Activated naive CD8-positive, alpha-beta T cell (primary cell): Measurements from ENCODE around the gene OR52E1.
"Not testable (repeated sequence)": the region's sequence is repeated elsewhere in the genome, so short reads cannot be mapped to it uniquely, and the experiment has no call there.

Experiments used
- H3K27ac Mint-ChIP-seq: one replicate; pipeline ENCODE4 v1.8.0; 2021; ENCODE audit warnings: mixed read lengths
- H3K27me3 Mint-ChIP-seq: one replicate; pipeline ENCODE4 v1.8.0; 2021; ENCODE audit warnings: mixed read lengths
- H3K36me3 Mint-ChIP-seq: one replicate; pipeline ENCODE4 v1.8.0; 2021; ENCODE audit warnings: mixed read lengths
- H3K4me1 Mint-ChIP-seq: one replicate; pipeline ENCODE4 v1.8.0; 2021; ENCODE audit warnings: low read depth, mixed read lengths
- H3K4me3 Mint-ChIP-seq: one replicate; pipeline ENCODE4 v1.8.0; 2021; ENCODE audit warnings: mild to moderate bottlenecking, mixed read lengths
- H3K9me3 Mint-ChIP-seq: one replicate; pipeline ENCODE4 v1.8.0; 2021; ENCODE audit warnings: low read depth, mixed read lengths

Gene OR52E1

GRCh38 chr11:5069272-5069671, at the start of gene OR52E1:
Gene OR52E1 (plus strand): TSS chr11:5069572.
- Mint-ChIP-seq H3K27me3 (peaks cover 5% of the 10 kb centered on the region), H3K4me3 (no peak within 1 kb of the TSS), H3K36me3 (no peaks in the 10 kb centered on the region)

GRCh38 chr11:5021996-5022395, 47.4 kb upstream of the OR52E1 start:
- no peak overlapping the region for H3K27ac Mint-ChIP-seq
- H3K4me3 Mint-ChIP-seq, result no peak overlapping the region
- no peaks in the 10 kb centered on the region for H3K4me1 Mint-ChIP-seq
- H3K9me3 Mint-ChIP-seq, result peaks cover 14% of the 10 kb centered on the region
- no peaks in the 10 kb centered on the region for H3K36me3 Mint-ChIP-seq
- peaks cover 4% of the 10 kb centered on the region for H3K27me3 Mint-ChIP-seq

More at GRCh38 chr11:5069272-5069671, at the start of gene OR52E1:
- H3K27ac Mint-ChIP-seq, result no peak within 1 kb of the TSS
- no peaks in the 10 kb centered on the region for H3K4me1 Mint-ChIP-seq
- no peaks in the 10 kb centered on the region for H3K9me3 Mint-ChIP-seq

GRCh38 chr11:5036669-5037068, 32.7 kb upstream of the OR52E1 start:
- Mint-ChIP-seq H3K27ac (no peak overlapping the region), H3K9me3 (no peaks in the 10 kb centered on the region), H3K36me3 (no peaks in the 10 kb centered on the region), H3K27me3 (no peaks in the 10 kb centered on the region), H3K4me3 (no peak overlapping the region), H3K4me1 (no peaks in the 10 kb centered on the region)

- Mint-ChIP-seq H3K36me3 (no peaks in the 10 kb centered on the region), H3K27ac (no peak overlapping the region), H3K9me3 (no peaks in the 10 kb centered on the region), H3K4me1 (no peaks in the 10 kb centered on the region), H3K27me3 (no peaks in the 10 kb centered on the region), H3K4me3 (no peak overlapping the region)
Observed at GRCh38 chr11:5037926-5038325, 31.4 kb upstream of the OR52E1 start.

GRCh38 chr11:5038341-5038740, 31.0 kb upstream of the OR52E1 start:
- H3K27ac Mint-ChIP-seq, result no peak overlapping the region
- H3K4me1 Mint-ChIP-seq, result no peaks in the 10 kb centered on the region
- H3K27me3 Mint-ChIP-seq, result no peaks in the 10 kb centered on the region
- no peaks in the 10 kb centered on the region for H3K9me3 Mint-ChIP-seq
- no peak overlapping the region for H3K4me3 Mint-ChIP-seq
- H3K36me3 Mint-ChIP-seq, result no peaks in the 10 kb centered on the region

GRCh38 chr11:5040876-5041275, 28.5 kb upstream of the OR52E1 start:
- Mint-ChIP-seq H3K27ac (no peak overlapping the region), H3K36me3 (no peaks in the 10 kb centered on the region), H3K4me3 (no peak overlapping the region), H3K4me1 (no peaks in the 10 kb centered on the region), H3K9me3 (no peaks in the 10 kb centered on the region), H3K27me3 (no peaks in the 10 kb centered on the region)

- no peaks in the 10 kb centered on the region for H3K36me3 Mint-ChIP-seq
- H3K4me1 Mint-ChIP-seq, result no peaks in the 10 kb centered on the region
- no peaks in the 10 kb centered on the region for H3K27me3 Mint-ChIP-seq
- H3K27ac Mint-ChIP-seq, result no peak overlapping the region
- H3K9me3 Mint-ChIP-seq, result no peaks in the 10 kb centered on the region
- no peak overlapping the region for H3K4me3 Mint-ChIP-seq
Observed at GRCh38 chr11:5042091-5042490, 27.3 kb upstream of the OR52E1 start.

- Mint-ChIP-seq H3K4me1 (no peaks in the 10 kb centered on the region), H3K36me3 (no peaks in the 10 kb centered on the region), H3K27ac (no peak overlapping the region), H3K9me3 (no peaks in the 10 kb centered on the region), H3K27me3 (no peaks in the 10 kb centered on the region), H3K4me3 (no peak overlapping the region)
Observed at GRCh38 chr11:5043380-5043779, 26.0 kb upstream of the OR52E1 start.

DNA sequence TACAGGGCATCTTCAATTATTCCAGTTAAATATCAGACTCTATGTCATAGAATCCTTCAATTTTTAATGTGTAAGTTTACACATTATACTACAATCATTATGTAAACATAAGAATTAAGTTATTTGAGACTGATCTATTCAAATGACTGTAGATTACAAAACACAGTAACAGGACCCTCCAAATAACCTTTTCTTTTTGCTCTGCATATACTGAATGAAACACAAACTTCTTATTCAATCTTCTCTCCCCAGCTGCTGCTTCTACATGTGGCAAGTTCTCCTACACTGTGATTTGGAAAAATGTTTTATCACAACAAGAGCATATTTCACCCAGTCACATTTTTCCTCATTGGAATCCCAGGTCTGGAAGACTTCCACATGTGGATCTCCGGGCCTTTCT, 23.1 kb upstream of the OR52E1 start, which contains the start of gene OR52J3:
Gene OR52J3, plus strand, starts transcription at position 301 of the 400 bp plus-strand sequence. Its CDS starts 0 bp downstream, at position 301.
- Mint-ChIP-seq H3K36me3 (no peaks in the 10 kb centered on the region), H3K27ac (no peak within 1 kb of the TSS), H3K4me1 (no peaks in the 10 kb centered on the region), H3K4me3 (no peak within 1 kb of the TSS), H3K27me3 (peaks cover 1% of the 10 kb centered on the region), H3K9me3 (no peaks in the 10 kb centered on the region)

GRCh38 chr11:5046754-5047330, 22.5 kb upstream of the OR52E1 start:
- H3K9me3 Mint-ChIP-seq, result no peaks in the 10 kb centered on the region
- H3K27me3 Mint-ChIP-seq, result peaks cover 2% of the 10 kb centered on the region
- no peak overlapping the region for H3K27ac Mint-ChIP-seq
- H3K4me1 Mint-ChIP-seq, result no peaks in the 10 kb centered on the region
- H3K4me3 Mint-ChIP-seq, result no peak overlapping the region
- no peaks in the 10 kb centered on the region for H3K36me3 Mint-ChIP-seq

DNA sequence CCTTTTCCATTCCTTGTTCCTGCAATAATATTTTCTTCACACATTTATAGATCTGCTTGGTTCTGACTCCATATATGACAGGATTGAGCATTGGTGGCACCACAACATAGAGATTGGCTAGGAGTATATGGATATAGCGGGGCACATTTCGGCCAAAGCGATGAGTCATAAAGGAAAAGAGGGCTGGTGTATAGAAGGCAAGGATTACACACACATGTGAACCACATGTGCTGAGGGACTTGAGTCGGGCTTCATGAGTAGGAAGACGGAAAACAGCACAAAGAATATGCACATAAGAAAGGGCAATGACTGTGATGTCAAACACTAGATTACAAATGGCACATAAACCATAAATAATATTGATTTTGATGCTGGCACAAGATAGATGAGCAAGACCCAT, 10.7 kb upstream of the OR52E1 start:
- H3K36me3 Mint-ChIP-seq, result not testable (repeated sequence)

GRCh38 chr11:5059391-5059790, 10.0 kb upstream of the OR52E1 start, which contains the start of gene OR52E2:
Gene OR52E2 (minus strand): TSS chr11:5059627. CDS start chr11:5059627, 0 bp downstream.
- Mint-ChIP-seq H3K36me3 (no peaks in the 10 kb centered on the region), H3K4me1 (no peaks in the 10 kb centered on the region), H3K27me3 (peaks cover 9% of the 10 kb centered on the region), H3K9me3 (peaks cover 6% of the 10 kb centered on the region), H3K27ac (no peak within 1 kb of the TSS), H3K4me3 (no peak within 1 kb of the TSS)

More for the DNA sequence above, 10.7 kb upstream of the OR52E1 start:
- H3K4me1 Mint-ChIP-seq, H3K27ac Mint-ChIP-seq, H3K27me3 Mint-ChIP-seq, H3K9me3 Mint-ChIP-seq, H3K4me3 Mint-ChIP-seq: not testable (repeated sequence)

DNA sequence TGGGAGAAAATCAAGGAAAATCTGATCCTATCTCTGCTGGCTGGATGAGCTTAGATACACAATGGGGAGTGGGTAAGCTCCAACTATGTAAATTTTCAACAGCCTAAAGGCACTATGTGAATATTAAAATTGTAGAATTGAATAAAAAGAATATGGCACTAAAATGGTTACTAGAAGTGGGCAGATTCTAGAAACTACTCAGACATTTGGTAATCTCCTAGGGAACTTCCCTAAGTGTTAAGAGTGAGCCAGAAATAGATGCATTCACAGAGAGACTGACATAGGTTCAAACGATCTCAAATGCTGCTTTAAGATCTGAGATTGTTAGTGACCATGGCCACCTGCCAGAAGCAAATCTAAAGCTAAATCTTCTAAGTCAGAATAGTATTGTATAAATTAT, 4.3 kb upstream of the OR52E1 start:
- H3K9me3 Mint-ChIP-seq, result no peaks in the 10 kb centered on the region

DNA sequence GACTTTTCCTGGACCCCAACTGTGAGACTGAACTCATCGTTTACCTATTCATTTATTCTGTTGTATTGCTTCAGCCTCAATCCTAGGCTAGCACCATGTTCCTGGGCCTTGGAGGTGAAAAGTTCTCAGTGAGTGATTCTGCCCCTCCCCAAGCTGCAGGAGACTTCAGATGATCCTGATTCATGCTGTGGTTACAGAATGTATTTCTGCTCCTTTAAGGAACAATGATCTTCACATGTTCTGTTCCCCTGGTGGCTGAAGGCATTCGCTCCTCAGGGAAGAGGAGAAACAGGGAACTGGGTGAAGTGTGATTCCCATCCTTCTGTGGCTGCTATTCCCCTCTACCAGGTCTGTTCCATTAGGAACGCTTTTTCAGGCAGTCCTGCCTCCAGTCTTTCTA, 2.4 kb downstream of the OR52E1 start:
- Mint-ChIP-seq H3K9me3 (no peaks in the 10 kb centered on the region), H3K27me3 (peaks cover 2% of the 10 kb centered on the region), H3K4me3 (no peak overlapping the region), H3K4me1 (no peaks in the 10 kb centered on the region), H3K36me3 (no peaks in the 10 kb centered on the region), H3K27ac (no peak overlapping the region)

More for the DNA sequence above, 4.3 kb upstream of the OR52E1 start:
- H3K4me3 Mint-ChIP-seq, result no peak overlapping the region
- H3K27ac Mint-ChIP-seq, result no peak overlapping the region
- no peaks in the 10 kb centered on the region for H3K36me3 Mint-ChIP-seq
- H3K4me1 Mint-ChIP-seq, result no peaks in the 10 kb centered on the region
- H3K27me3 Mint-ChIP-seq, result peaks cover 5% of the 10 kb centered on the region

DNA sequence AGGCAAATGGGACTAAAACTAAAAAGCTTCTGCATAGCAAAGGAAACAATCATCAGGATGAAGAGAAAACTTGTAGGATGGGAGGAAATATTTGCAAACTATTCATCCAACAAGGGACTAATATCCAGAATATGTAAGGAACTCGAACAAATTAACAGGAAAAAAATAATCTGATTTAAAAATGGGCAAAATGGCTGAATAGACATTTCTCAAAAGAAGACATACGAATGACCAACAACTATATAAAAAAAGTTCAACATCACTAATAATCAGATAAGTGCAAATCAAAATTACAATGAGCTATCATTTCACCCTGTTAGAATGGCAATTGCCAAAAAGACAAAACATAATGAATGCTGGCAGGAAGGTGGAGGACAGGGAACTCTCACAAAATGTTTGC, 12.0 kb downstream of the OR52E1 start:
- H3K4me3 Mint-ChIP-seq, result no peak overlapping the region
- H3K27me3 Mint-ChIP-seq, result peaks cover 2% of the 10 kb centered on the region
- H3K9me3 Mint-ChIP-seq, result no peaks in the 10 kb centered on the region
- no peak overlapping the region for H3K27ac Mint-ChIP-seq
- no peaks in the 10 kb centered on the region for H3K4me1 Mint-ChIP-seq
- no peaks in the 10 kb centered on the region for H3K36me3 Mint-ChIP-seq

- H3K4me3 Mint-ChIP-seq, result no peak overlapping the region
- no peaks in the 10 kb centered on the region for H3K4me1 Mint-ChIP-seq
- H3K9me3 Mint-ChIP-seq, result no peaks in the 10 kb centered on the region
- no peak overlapping the region for H3K27ac Mint-ChIP-seq
- H3K27me3 Mint-ChIP-seq, result peaks cover 4% of the 10 kb centered on the region
- H3K36me3 Mint-ChIP-seq, result no peaks in the 10 kb centered on the region
Observed at GRCh38 chr11:5083602-5084001, 14.2 kb downstream of the OR52E1 start.
